Measurements from ENCODE around the gene EMC7. TPM values are rescaled to one million over a fixed set of nuclear protein-coding genes. Genes with fewer than 3 reads are reported as not detected.

EMC7 gene
- total RNA-seq, 1 donor from 2014 or later: 47.4 TPM

GRCh38 chr15:34119291-34119690 lies 17.6 kb upstream of the EMC7 start:
- Mint-ChIP-seq H3K4me1 (ENCODE audit: low read depth, unreplicated experiment) (no peaks in the 10 kb centered on the region), H3K36me3 (ENCODE audit: unreplicated experiment) (no peaks in the 10 kb centered on the region), H3K9me3 (ENCODE audit: unreplicated experiment) (no peaks in the 10 kb centered on the region), H3K27me3 (ENCODE audit: unreplicated experiment) (no peaks in the 10 kb centered on the region), H3K27ac (ENCODE audit: unreplicated experiment) (no peak overlapping the region), H3K4me3 (ENCODE audit: unreplicated experiment) (no peak overlapping the region)
- TF ChIP-seq CTCF (IDR thresholded peaks at IDR 0.05; ENCODE audit: partially characterized antibody, unreplicated experiment): no peak
- DNase-seq: no peak

GRCh38 chr15:34116620-34117019 lies 15.0 kb upstream of the EMC7 start:
- no peak overlapping the region for H3K4me3 Mint-ChIP-seq (ENCODE audit: unreplicated experiment)
- H3K27me3 Mint-ChIP-seq (ENCODE audit: unreplicated experiment): peaks cover 1% of the 10 kb centered on the region
- no peaks in the 10 kb centered on the region for H3K36me3 Mint-ChIP-seq (ENCODE audit: unreplicated experiment)
- no peak overlapping the region for H3K27ac Mint-ChIP-seq (ENCODE audit: unreplicated experiment)
- DNase-seq: no peak
- no peaks in the 10 kb centered on the region for H3K9me3 Mint-ChIP-seq (ENCODE audit: unreplicated experiment)
- no peaks in the 10 kb centered on the region for H3K4me1 Mint-ChIP-seq (ENCODE audit: low read depth, unreplicated experiment)
- no peak for TF ChIP-seq CTCF (IDR thresholded peaks at IDR 0.05; ENCODE audit: partially characterized antibody, unreplicated experiment)

GRCh38 chr15:34114739-34115138 lies 13.1 kb upstream of the EMC7 start:
- Mint-ChIP-seq H3K4me1 (ENCODE audit: low read depth, unreplicated experiment) (no peaks in the 10 kb centered on the region), H3K9me3 (ENCODE audit: unreplicated experiment) (no peaks in the 10 kb centered on the region), H3K4me3 (ENCODE audit: unreplicated experiment) (no peak overlapping the region), H3K36me3 (ENCODE audit: unreplicated experiment) (no peaks in the 10 kb centered on the region), H3K27ac (ENCODE audit: unreplicated experiment) (no peak overlapping the region), H3K27me3 (ENCODE audit: unreplicated experiment) (peaks cover 1% of the 10 kb centered on the region)
- no peak for TF ChIP-seq CTCF (IDR thresholded peaks at IDR 0.05; ENCODE audit: partially characterized antibody, unreplicated experiment)
- no peak for DNase-seq

GRCh38 chr15:34114215-34114614 lies 12.6 kb upstream of the EMC7 start:
- no peak for TF ChIP-seq CTCF (IDR thresholded peaks at IDR 0.05; ENCODE audit: partially characterized antibody, unreplicated experiment)
- peaks cover 1% of the 10 kb centered on the region for H3K27me3 Mint-ChIP-seq (ENCODE audit: unreplicated experiment)
- H3K36me3 Mint-ChIP-seq (ENCODE audit: unreplicated experiment): no peaks in the 10 kb centered on the region
- H3K27ac Mint-ChIP-seq (ENCODE audit: unreplicated experiment): no peak overlapping the region
- H3K4me1 Mint-ChIP-seq (ENCODE audit: low read depth, unreplicated experiment): no peaks in the 10 kb centered on the region
- no peaks in the 10 kb centered on the region for H3K9me3 Mint-ChIP-seq (ENCODE audit: unreplicated experiment)
- DNase-seq: no peak
- no peak overlapping the region for H3K4me3 Mint-ChIP-seq (ENCODE audit: unreplicated experiment)

GRCh38 chr15:34111488-34111887 lies 9.8 kb upstream of the EMC7 start:
- DNase-seq: no peak
- Mint-ChIP-seq H3K4me3 (ENCODE audit: unreplicated experiment) (no peak overlapping the region), H3K36me3 (ENCODE audit: unreplicated experiment) (no peaks in the 10 kb centered on the region), H3K4me1 (ENCODE audit: low read depth, unreplicated experiment) (no peaks in the 10 kb centered on the region), H3K9me3 (ENCODE audit: unreplicated experiment) (no peaks in the 10 kb centered on the region), H3K27ac (ENCODE audit: unreplicated experiment) (no peak overlapping the region), H3K27me3 (ENCODE audit: unreplicated experiment) (peaks cover 1% of the 10 kb centered on the region)
- TF ChIP-seq CTCF (IDR thresholded peaks at IDR 0.05; ENCODE audit: partially characterized antibody, unreplicated experiment): no peak
